SU-DHL-6 (cell line): ENCODE results near the gene CNNM1.

Experiments used
- H2AFZ ChIP-seq: fragments of 200-600 bp; sonication (generic); 2 replicates; pipeline ENCODE4 v1.6.1; 2014; ENCODE audit warnings: low read depth, mild to moderate bottlenecking, moderate library complexity, mixed read lengths, antibody characterized with exemption, low read length; ENCODE audit not compliant: severe bottlenecking
- H3F3A ChIP-seq: fragments of 200-600 bp; shearing (Covaris generic); 2 replicates; pipeline ENCODE4 v1.6.0; 2016; ENCODE audit warnings: antibody characterized with exemption, mild to moderate bottlenecking; ENCODE audit not compliant: insufficient read depth
- H3K27ac ChIP-seq: fragments of 200-600 bp; sonication (generic); 2 replicates; pipeline ENCODE4 v1.5.1; 2016; ENCODE audit warnings: low read depth, mild to moderate bottlenecking, low read length, moderate library complexity, mixed read lengths
- H3K27me3 ChIP-seq: fragments of 200-600 bp; sonication (generic), shearing (Covaris generic); 2 replicates; pipeline ENCODE4 v1.6.0; 2014; ENCODE audit warnings: mild to moderate bottlenecking, low read length
- H3K36me3 ChIP-seq: fragments of 200-600 bp; sonication (generic); 2 replicates; pipeline ENCODE4 v1.6.1; 2014; ENCODE audit warnings: mild to moderate bottlenecking, low read length, mixed read lengths
- H3K4me2 ChIP-seq: fragments of 300-600, 200-600 bp; shearing (Covaris generic), sonication (generic); 2 replicates; pipeline ENCODE4 v1.6.0; 2014; ENCODE audit warnings: low read length, low read depth, mild to moderate bottlenecking; ENCODE audit not compliant: poor library complexity, severe bottlenecking
- H3K4me3 ChIP-seq: fragments of 200-600 bp; sonication (generic); 2 replicates; pipeline ENCODE4 v1.5.1; 2014; ENCODE audit warnings: antibody characterized with exemption, low read length, mild to moderate bottlenecking, mixed read lengths; ENCODE audit not compliant: insufficient read depth, poor library complexity, severe bottlenecking
- H3K79me2 ChIP-seq: fragments of 200-600 bp; sonication (generic); 2 replicates; pipeline ENCODE4 v1.6.1; 2014; ENCODE audit warnings: mild to moderate bottlenecking, low read length, moderate library complexity; ENCODE audit not compliant: insufficient read depth
- H3K9ac ChIP-seq: fragments of 200-600 bp; sonication (generic); 2 replicates; pipeline ENCODE4 v1.7.0; 2014; ENCODE audit warnings: mild to moderate bottlenecking, low read length
- H3K9me2 ChIP-seq: fragments of 200-600 bp; sonication (generic); replicated peaks from 2 replicates; pipeline ENCODE4 v1.6.1; 2014; ENCODE audit warnings: low read length; ENCODE audit not compliant: insufficient read depth
- H3K9me3 ChIP-seq: fragments of 200-600 bp; sonication (generic); 2 replicates; pipeline ENCODE4 v1.6.1; 2014; ENCODE audit warnings: low read length, mixed read lengths; ENCODE audit not compliant: insufficient read depth
- H4K20me1 ChIP-seq: fragments of 200-600 bp; sonication (generic); 2 replicates; pipeline ENCODE4 v1.6.1; 2014; ENCODE audit warnings: low read depth, mild to moderate bottlenecking, antibody characterized with exemption, low read length, moderate library complexity, mixed read lengths
- CTCF ChIP-seq: fragments of 200-600 bp; sonication (generic); IDR thresholded peaks from one replicate; pipeline ENCODE4 v1.5.1; 2017; ENCODE audit warnings: antibody characterized with exemption, mild to moderate bottlenecking, low read length, moderate library complexity; ENCODE audit not compliant: insufficient read depth, poor library complexity, severe bottlenecking
- EZH2phosphoT487 ChIP-seq: fragments of 200-600 bp; sonication (generic), shearing (Covaris generic); conservative IDR thresholded peaks from 2 replicates; pipeline ENCODE4 v1.6.1; 2018; ENCODE audit warnings: mild to moderate bottlenecking, antibody characterized with exemption, low read length, moderate library complexity, mixed read lengths

The CNNM1 gene

GRCh38 chr10:99372546-99373271, 43.6 kb downstream of the CNNM1 start:
- Histone ChIP-seq H3K27ac (no peak overlapping the region), H3F3A (no peaks in the 10 kb centered on the region), H3K79me2 (no peaks in the 10 kb centered on the region), H2AFZ (no peak overlapping the region), H3K4me2 (no peak overlapping the region), H3K9me3 (no peaks in the 10 kb centered on the region), H3K4me3 (no peak overlapping the region), H3K9ac (no peak overlapping the region), H4K20me1 (no peaks in the 10 kb centered on the region), H3K36me3 (no peaks in the 10 kb centered on the region), H3K9me2 (no peaks in the 10 kb centered on the region), H3K27me3 (no peaks in the 10 kb centered on the region)
- TF ChIP-seq EZH2phosphoT487: no peak
- TF ChIP-seq CTCF: no peak

GRCh38 chr10:99374526-99374925, 45.4 kb downstream of the CNNM1 start:
- H3K4me3 ChIP-seq: no peak overlapping the region

GRCh38 chr10:99374972-99375371, 45.8 kb downstream of the CNNM1 start:
- Histone ChIP-seq H3K9ac (no peak overlapping the region), H3K9me2 (no peaks in the 10 kb centered on the region), H3F3A (no peaks in the 10 kb centered on the region), H3K79me2 (no peaks in the 10 kb centered on the region), H3K36me3 (no peaks in the 10 kb centered on the region), H2AFZ (no peak overlapping the region), H3K27ac (no peak overlapping the region), H4K20me1 (no peaks in the 10 kb centered on the region), H3K4me3 (no peak overlapping the region), H3K27me3 (no peaks in the 10 kb centered on the region), H3K4me2 (no peak overlapping the region), H3K9me3 (no peaks in the 10 kb centered on the region)
- TF ChIP-seq CTCF: no peak
- TF ChIP-seq EZH2phosphoT487: no peak

More at GRCh38 chr10:99374526-99374925, 45.4 kb downstream of the CNNM1 start:
- Histone ChIP-seq H3F3A (no peaks in the 10 kb centered on the region), H3K36me3 (no peaks in the 10 kb centered on the region), H3K4me2 (no peak overlapping the region), H3K9me2 (no peaks in the 10 kb centered on the region), H3K9ac (no peak overlapping the region), H2AFZ (no peak overlapping the region), H3K79me2 (no peaks in the 10 kb centered on the region), H3K27me3 (no peaks in the 10 kb centered on the region), H3K9me3 (no peaks in the 10 kb centered on the region), H3K27ac (no peak overlapping the region), H4K20me1 (no peaks in the 10 kb centered on the region)
- TF ChIP-seq EZH2phosphoT487 (no peak), CTCF (no peak)
